Posterior vena cava (tissue), 2 donors: ENCODE results near the gene P2RY6. TPM values are rescaled to one million over a fixed set of nuclear protein-coding genes. Genes with fewer than 3 reads are reported as not detected.
A peak's percentile ranks its signal among the peaks of the same experiment; 100 is the strongest.

Experiments used
- DNase-seq: peaks from one replicate; pipeline ENCODE4 v3.0.0-alpha.2; 2020; ENCODE audit warnings: low spot score
- intact Hi-C, 2 donors: fragments of 100-400 bp; cut with DNase I; formaldehyde crosslinking; loops; one replicate each; pipeline versions ENCODE4 v1.14.1 to v1.14.2; 2022 to 2023
- total RNA-seq, 2 donors: library from RNA; stranded (reverse); fragmentation: NEBNext Ultra II Directional; extraction: Animal tissue kit (Norgen Biotek cat#: 25700); gene quantifications; one replicate each; pipeline ENCODE4 v1.2.1, GENCODE V29; 2021
- donor health status: DM: yes; HTN: yes; CAD: no.
- donor health status: DM: yes; HTN: yes; CAD: no.

Gene P2RY6
- total RNA-seq, 2 donors from 2014 or later: 2.5 to 4.9 TPM

- DNase-seq: no peak
- intact Hi-C loops: no loop called here
These were observed 48.8 kb downstream of the P2RY6 start for GRCh38 chr11:73320763-73321603.

- intact Hi-C loops: no loop called here
- DNase-seq: no peak
These were observed 49.7 kb downstream of the P2RY6 start for GRCh38 chr11:73321604-73322381.

- no peak for DNase-seq
These were observed 50.5 kb downstream of the P2RY6 start for GRCh38 chr11:73322382-73323306.

GRCh38 chr11:73323464-73323863 is 51.3 kb downstream of the P2RY6 start:
- peak; percentile 95 for DNase-seq
- intact Hi-C loops: no loop called here

More at GRCh38 chr11:73322382-73323306, 50.5 kb downstream of the P2RY6 start:
- intact Hi-C loops: no loop called here

- no peak for DNase-seq
- intact Hi-C loops: no loop called here
These were observed 52.0 kb downstream of the P2RY6 start for GRCh38 chr11:73324116-73324515.

GRCh38 chr11:73324665-73325035 is 52.5 kb downstream of the P2RY6 start:
- DNase-seq: no peak
- intact Hi-C loops: no loop called here

GRCh38 chr11:73325036-73325981 is 53.2 kb downstream of the P2RY6 start:
- intact Hi-C loops: no loop called here
- DNase-seq: peak; percentile 90

- DNase-seq: no peak
- intact Hi-C loops: no loop called here
These were observed 55.0 kb downstream of the P2RY6 start for GRCh38 chr11:73326929-73327811.

- intact Hi-C loops: no loop called here
- DNase-seq: no peak
These were observed 55.8 kb downstream of the P2RY6 start for GRCh38 chr11:73327812-73328364.

GRCh38 chr11:73330569-73331093 is 58.5 kb downstream of the P2RY6 start:
- DNase-seq: no peak

GRCh38 chr11:73331138-73331916 is 59.2 kb downstream of the P2RY6 start:
- intact Hi-C loops: no loop called here

More at GRCh38 chr11:73330569-73331093, 58.5 kb downstream of the P2RY6 start:
- intact Hi-C loops: loop anchor here in 1 of 2 donors (1.0 kb wide), 1 partner anchor 67 kb away; no protein-coding TSS in a partner anchor

GRCh38 chr11:73333173-73333572 is 61.0 kb downstream of the P2RY6 start:
- intact Hi-C loops: no loop called here
- no peak for DNase-seq

More at GRCh38 chr11:73331138-73331916, 59.2 kb downstream of the P2RY6 start:
- no peak for DNase-seq

GRCh38 chr11:73333640-73334383 is 61.7 kb downstream of the P2RY6 start:
- intact Hi-C loops: loop anchor here (2.0 kb wide), 1 partner anchor 25 kb away; the partner anchor contains the start of gene ARHGEF17 (in 2 of the 2)

GRCh38 chr11:73334384-73335203 is 62.5 kb downstream of the P2RY6 start:
- intact Hi-C loops: loop anchor here (2.0 to 5.0 kb wide), 2 partner anchors 26 to 37 kb away; partner anchors contain the start of gene ARHGEF17 (in 2 of the 2)
- peak; percentile 95 for DNase-seq

More at GRCh38 chr11:73333640-73334383, 61.7 kb downstream of the P2RY6 start:
- DNase-seq: no peak
